ENCODE results near the gene SLC25A13. TPM values are rescaled to one million over a fixed set of nuclear protein-coding genes. Genes with fewer than 3 reads are reported as not detected.

Gene SLC25A13
- total and polyA plus RNA-seq, 12 donors: 10.8 to 55.1 (median 33.9) TPM

DNA sequence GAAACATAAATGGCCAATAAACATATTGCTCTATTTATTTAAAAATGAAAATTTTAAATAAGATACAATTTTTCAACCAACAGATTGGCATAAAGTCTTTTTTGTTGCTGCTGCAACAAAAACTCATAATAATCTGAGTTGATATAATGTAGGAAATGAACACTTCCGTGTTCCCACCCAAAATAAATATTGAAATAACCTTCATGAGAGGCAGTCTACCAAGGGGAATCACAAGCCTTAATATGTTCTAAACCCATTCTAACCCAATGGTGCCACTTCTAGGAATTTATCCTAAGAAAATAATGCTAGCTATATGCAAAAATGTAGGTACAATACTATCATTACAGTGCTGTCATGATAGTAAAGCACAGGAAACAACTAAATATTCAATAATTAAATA is 39.1 kb downstream of the SLC25A13 start:
- Histone ChIP-seq H3K4me1 (replicated peaks in 1 of 2) (peaks cover 0 to 5% of the 10 kb centered on the region in 2 donors), H3K27ac (no peak overlapping the region), H3K27me3 (no peaks in the 10 kb centered on the region), H3K9me3 (replicated peaks in 1 of 3) (no peaks in the 10 kb centered on the region), H3K36me3 (replicated peaks in 1 of 2) (no peaks in the 10 kb centered on the region), H3K4me3 (no peak overlapping the region)
- intact Hi-C loops (cut with DNase I): no loop called here
- DNase-seq: no peak
- no peak for TF ChIP-seq CTCF (IDR thresholded peaks at IDR 0.05)
- no peak for TF ChIP-seq POLR2A (IDR thresholded peaks at IDR 0.05)
- 64 to 73% (median 68%) methylated on average over 1 of the region's 1 CpG for WGBS, 4 donors

GRCh38 chr7:96277921-96278320 is 44.0 kb downstream of the SLC25A13 start:
- H3K9me3 ChIP-seq (replicated peaks in 1 of 3): no peaks in the 10 kb centered on the region
- H3K27ac ChIP-seq: no peak overlapping the region
- H3K4me1 ChIP-seq (replicated peaks in 1 of 2): peaks cover 0 to 5% of the 10 kb centered on the region in 2 donors
- H3K36me3 ChIP-seq (replicated peaks in 1 of 2): no peaks in the 10 kb centered on the region
- intact Hi-C loops (cut with DNase I): no loop called here
- H3K27me3 ChIP-seq: no peaks in the 10 kb centered on the region
- TF ChIP-seq POLR2A (IDR thresholded peaks at IDR 0.05): no peak
- no peak for TF ChIP-seq CTCF (IDR thresholded peaks at IDR 0.05)
- DNase-seq: no peak
- H3K4me3 ChIP-seq: no peak overlapping the region
- WGBS, 4 donors: 82 to 98% (median 92%) methylated on average over 4 of the region's 4 CpGs

- no peaks in the 10 kb centered on the region for H3K4me1 ChIP-seq (replicated peaks in 1 of 2)
- no peaks in the 10 kb centered on the region for H3K36me3 ChIP-seq (replicated peaks in 1 of 2)
- no peak overlapping the region for H3K4me3 ChIP-seq
- no peak overlapping the region for H3K27ac ChIP-seq
- no peak for DNase-seq
- intact Hi-C loops (cut with DNase I): no loop called here
- H3K27me3 ChIP-seq: no peaks in the 10 kb centered on the region
- 94 to 99% (median 97%) methylated on average over 2 of the region's 2 CpGs for WGBS, 4 donors
- TF ChIP-seq CTCF (IDR thresholded peaks at IDR 0.05) (no peak), POLR2A (IDR thresholded peaks at IDR 0.05) (no peak)
- H3K9me3 ChIP-seq (replicated peaks in 1 of 3): no peaks in the 10 kb centered on the region
Observed at GRCh38 chr7:96276019-96276418, 45.9 kb downstream of the SLC25A13 start.

- 83 to 87% (median 86%) methylated on average over 1 of the region's 1 CpG for WGBS, 4 donors
- Histone ChIP-seq H3K4me3 (no peak overlapping the region), H3K27me3 (no peaks in the 10 kb centered on the region), H3K27ac (no peak overlapping the region), H3K9me3 (replicated peaks in 1 of 3) (no peaks in the 10 kb centered on the region), H3K36me3 (replicated peaks in 1 of 2) (no peaks in the 10 kb centered on the region), H3K4me1 (replicated peaks in 1 of 2) (no peaks in the 10 kb centered on the region)
- DNase-seq: no peak
- intact Hi-C loops (cut with DNase I): no loop called here
- TF ChIP-seq POLR2A (IDR thresholded peaks at IDR 0.05) (no peak), CTCF (IDR thresholded peaks at IDR 0.05) (no peak)
Observed at GRCh38 chr7:96273716-96274115, 48.2 kb downstream of the SLC25A13 start.
